Muscle of back (tissue), 11 donors: Measurements from ENCODE around the gene STOX2. TPM values are rescaled to one million over a fixed set of nuclear protein-coding genes. Genes with fewer than 3 reads are reported as not detected.

Experiments used
- DNase-seq, 3 donors: peaks; one replicate each; pipeline versions ENCODE4 v3.0.0 to v3.0.0-alpha.2; 2013
- polyA plus RNA-seq, 10 donors: library from polyadenylated mRNA; unstranded; fragments of 120-200 nt; gene quantifications; one replicate each; pipeline ENCODE4 v1.2.1, GENCODE V29; 2013; ENCODE audit not compliant: insufficient read length in 10 of 10

The STOX2 gene
- polyA plus RNA-seq, 10 donors, result 5.3 to 8.8 (median 6.3) TPM

GRCh38 chr4:184067931-184068554 lies 162.9 kb downstream of the STOX2 start:
- DNase-seq, result no peak

Other genes starting within 250 kb of the STOX2 start
- gene RWDD4, start 246.1 kb upstream of the STOX2 start, polyA plus RNA-seq, result 10 to 100 TPM; 29.8 to 39.6 (median 32.3) TPM
- 10 to 100 TPM; 18.3 to 36.8 (median 26.2) TPM for gene TRAPPC11, start 246.0 kb upstream of the STOX2 start, polyA plus RNA-seq